WTC11 (cell line): ENCODE measurements around the gene LRRC1. TPM values are rescaled to one million over a fixed set of nuclear protein-coding genes. Genes with fewer than 3 reads are reported as not detected.

ENCODE experiments used
- ATAC-seq: fragments of 200-7000 bp; cut with Tn5 transposase; 2 replicates; pipeline ENCODE4 v1.10.0; 2021; ENCODE audit warnings: mild to moderate bottlenecking, moderate library complexity
- CTCF ChIA-PET: fragments of 300-600 bp; sonication (Branson Sonifier 250); formaldehyde crosslinking; loops from one replicate; lab custom pipeline; 2021; ENCODE audit warnings: antibody characterized with exemption; lab: Charles Lee
- POLR2A ChIA-PET: fragments of 350-600 bp; sonication (Branson Sonifier 250); formaldehyde crosslinking; loops from one replicate; lab custom pipeline; 2021; ENCODE audit warnings: antibody characterized with exemption; lab: Charles Lee
- DNase-seq: peaks from one replicate; pipeline ENCODE4 v3.0.0; 2021; ENCODE audit warnings: low spot score
- H3K27ac Mint-ChIP-seq: 2 replicates; pipeline ENCODE4 v1.8.0; 2021; ENCODE audit warnings: mixed read lengths
- H3K27me3 Mint-ChIP-seq: 2 replicates; pipeline ENCODE4 v1.8.0; 2021; ENCODE audit warnings: low read depth, mild to moderate bottlenecking, moderate library complexity, mixed read lengths
- H3K36me3 Mint-ChIP-seq: 2 replicates; pipeline ENCODE4 v1.8.0; 2021; ENCODE audit warnings: mixed read lengths
- H3K4me1 Mint-ChIP-seq: 2 replicates; pipeline ENCODE4 v1.8.0; 2022; ENCODE audit warnings: mixed read lengths
- H3K4me3 Mint-ChIP-seq: 2 replicates; pipeline ENCODE4 v1.8.0; 2021; ENCODE audit warnings: mild to moderate bottlenecking, moderate library complexity, mixed read lengths
- H3K9me3 Mint-ChIP-seq: 2 replicates; pipeline ENCODE4 v1.8.0; 2021; ENCODE audit warnings: mixed read lengths
- CBFB ChIP-seq: sonication (generic); formaldehyde crosslinking; IDR thresholded peaks from 2 replicates; pipeline ENCODE4 v1.8.1; 2022; ENCODE audit warnings: mild to moderate bottlenecking, low read depth, missing genetic modification reagents
- CREB1 ChIP-seq: sonication (generic); formaldehyde crosslinking; IDR thresholded peaks from 2 replicates; pipeline ENCODE4 v1.8.0; 2023; ENCODE audit warnings: mild to moderate bottlenecking, missing genetic modification reagents
- EMX1 ChIP-seq: fragments of 250-450 bp; sonication (Bioruptor Pico); IDR thresholded peaks from 2 replicates; pipeline ENCODE4 v1.8.0; 2021; ENCODE audit warnings: mild to moderate bottlenecking
- ESRRA ChIP-seq: sonication (generic); formaldehyde crosslinking; IDR thresholded peaks from 2 replicates; pipeline ENCODE4 v1.8.1; 2022; ENCODE audit warnings: mild to moderate bottlenecking, missing genetic modification reagents, borderline replicate concordance
- GABPB1 ChIP-seq: sonication (generic); formaldehyde crosslinking; IDR thresholded peaks from 2 replicates; pipeline ENCODE4 v1.8.1; 2023; ENCODE audit warnings: mild to moderate bottlenecking, missing genetic modification reagents
- HMGXB4 ChIP-seq: sonication (generic); formaldehyde crosslinking; IDR thresholded peaks from 2 replicates; pipeline ENCODE4 v1.8.1; 2023; ENCODE audit warnings: mild to moderate bottlenecking, moderate library complexity, missing genetic modification reagents
- IRF2 ChIP-seq: sonication (generic); formaldehyde crosslinking; IDR thresholded peaks from 2 replicates; pipeline ENCODE4 v1.8.0; 2022; ENCODE audit warnings: low read depth, missing genetic modification reagents, borderline replicate concordance
- NFE2L1 ChIP-seq: sonication (generic); formaldehyde crosslinking; IDR thresholded peaks from 2 replicates; pipeline ENCODE4 v1.8.1; 2023; ENCODE audit warnings: missing genetic modification reagents
- PREB ChIP-seq: sonication (generic); formaldehyde crosslinking; IDR thresholded peaks from 2 replicates; pipeline ENCODE4 v1.8.1; 2022; ENCODE audit warnings: mild to moderate bottlenecking, missing genetic modification reagents, moderate library complexity, borderline replicate concordance
- TCF7 ChIP-seq: sonication (generic); formaldehyde crosslinking; IDR thresholded peaks from 2 replicates; pipeline ENCODE4 v1.8.0; 2022; ENCODE audit warnings: mild to moderate bottlenecking, low read depth, missing genetic modification reagents, moderate library complexity
- ZNF138 ChIP-seq: sonication (generic); formaldehyde crosslinking; conservative IDR thresholded peaks from 2 replicates; pipeline ENCODE4 v1.8.1; 2022; ENCODE audit warnings: mild to moderate bottlenecking, moderate library complexity, missing genetic modification reagents
- ZNF396 ChIP-seq: fragments of 250-450 bp; sonication (Bioruptor Pico); IDR thresholded peaks from 2 replicates; pipeline ENCODE4 v1.8.0; 2021; ENCODE audit warnings: mild to moderate bottlenecking, moderate library complexity, borderline replicate concordance
- ZNF416 ChIP-seq: fragments of 250-450 bp; sonication (Bioruptor Pico); IDR thresholded peaks from 2 replicates; pipeline ENCODE4 v1.9.0; 2021; ENCODE audit warnings: mild to moderate bottlenecking, inconsistent platforms
- ZNF532 ChIP-seq: fragments of 250-450 bp; sonication (Bioruptor Pico); IDR thresholded peaks from 2 replicates; pipeline ENCODE4 v1.9.0; 2021; ENCODE audit warnings: mild to moderate bottlenecking, borderline replicate concordance
- total RNA-seq: library from RNA; stranded (reverse); gene quantifications from 3 replicates; pipeline ENCODE4 v1.2.3, GENCODE V29; 2021
- TF ChIP-seq, protein P1 (sequence below): fragments of 250-450 bp; sonication (Bioruptor Pico); IDR thresholded peaks from 2 replicates; pipeline ENCODE4 v1.9.0; 2021; ENCODE audit warnings: mild to moderate bottlenecking
- TF ChIP-seq, protein P2 (sequence below): fragments of 200-600 bp; IDR thresholded peaks from 2 replicates; pipeline ENCODE4 v1.8.0; 2022; ENCODE audit warnings: antibody characterized with exemption
- TF ChIP-seq, protein P3 (sequence below): fragments of 250-450 bp; sonication (Bioruptor Pico); IDR thresholded peaks from 2 replicates; pipeline ENCODE4 v2.1.2; 2022; ENCODE audit warnings: mild to moderate bottlenecking, moderate library complexity
- TF ChIP-seq, protein P4 (sequence below): fragments of 250-450 bp; sonication (Bioruptor Pico); conservative IDR thresholded peaks from 2 replicates; pipeline ENCODE4 v1.9.0; 2021; ENCODE audit warnings: mild to moderate bottlenecking

Gene LRRC1
- total RNA-seq, 1 experiment from 2014 or later: 12.7 TPM

DNA sequence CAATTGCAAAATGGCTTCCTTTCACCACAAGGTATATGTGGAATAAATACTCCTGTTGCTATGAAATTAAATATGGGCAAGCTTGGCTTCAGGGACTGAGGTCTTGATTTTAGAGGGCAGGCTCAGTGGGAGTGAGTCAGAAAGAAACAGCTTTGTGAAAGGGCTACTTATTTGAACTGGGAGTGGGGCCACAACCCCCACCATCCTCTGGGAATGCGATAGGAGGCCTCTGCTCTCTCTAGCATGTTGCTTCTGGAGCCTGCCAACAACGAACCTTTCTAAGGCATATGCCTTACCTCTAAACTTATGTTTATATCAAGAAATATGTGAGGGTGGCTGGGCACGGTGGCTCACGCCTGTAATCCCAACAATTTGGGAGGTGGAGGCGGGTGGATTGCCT lies 149.7 kb downstream of the LRRC1 start (continued):
- TF ChIP-seq PREB: no peak
- TF ChIP-seq TCF7 (CRISPR knock-in tag): no peak
- no peak for TF ChIP-seq HMGXB4 (CRISPR knock-in tag)
- no peak for TF ChIP-seq IRF2
- TF ChIP-seq, protein P1, sequence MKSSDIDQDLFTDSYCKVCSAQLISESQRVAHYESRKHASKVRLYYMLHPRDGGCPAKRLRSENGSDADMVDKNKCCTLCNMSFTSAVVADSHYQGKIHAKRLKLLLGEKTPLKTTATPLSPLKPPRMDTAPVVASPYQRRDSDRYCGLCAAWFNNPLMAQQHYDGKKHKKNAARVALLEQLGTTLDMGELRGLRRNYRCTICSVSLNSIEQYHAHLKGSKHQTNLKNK (CRISPR knock-in tag): no peak
- TF ChIP-seq, protein P2, sequence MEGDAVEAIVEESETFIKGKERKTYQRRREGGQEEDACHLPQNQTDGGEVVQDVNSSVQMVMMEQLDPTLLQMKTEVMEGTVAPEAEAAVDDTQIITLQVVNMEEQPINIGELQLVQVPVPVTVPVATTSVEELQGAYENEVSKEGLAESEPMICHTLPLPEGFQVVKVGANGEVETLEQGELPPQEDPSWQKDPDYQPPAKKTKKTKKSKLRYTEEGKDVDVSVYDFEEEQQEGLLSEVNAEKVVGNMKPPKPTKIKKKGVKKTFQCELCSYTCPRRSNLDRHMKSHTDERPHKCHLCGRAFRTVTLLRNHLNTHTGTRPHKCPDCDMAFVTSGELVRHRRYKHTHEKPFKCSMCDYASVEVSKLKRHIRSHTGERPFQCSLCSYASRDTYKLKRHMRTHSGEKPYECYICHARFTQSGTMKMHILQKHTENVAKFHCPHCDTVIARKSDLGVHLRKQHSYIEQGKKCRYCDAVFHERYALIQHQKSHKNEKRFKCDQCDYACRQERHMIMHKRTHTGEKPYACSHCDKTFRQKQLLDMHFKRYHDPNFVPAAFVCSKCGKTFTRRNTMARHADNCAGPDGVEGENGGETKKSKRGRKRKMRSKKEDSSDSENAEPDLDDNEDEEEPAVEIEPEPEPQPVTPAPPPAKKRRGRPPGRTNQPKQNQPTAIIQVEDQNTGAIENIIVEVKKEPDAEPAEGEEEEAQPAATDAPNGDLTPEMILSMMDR: no peak

- ChIA-PET POLR2A (no interaction called here), CTCF (no interaction called here)
- DNase-seq: no peak
- Mint-ChIP-seq H3K4me1 (no peaks in the 10 kb centered on the region), H3K9me3 (peaks cover 38% of the 10 kb centered on the region), H3K27me3 (no peaks in the 10 kb centered on the region; the same call in 1 of the 2 replicates), H3K4me3 (no peak overlapping the region), H3K36me3 (peaks cover 10% of the 10 kb centered on the region), H3K27ac (no peak overlapping the region)
- ATAC-seq: no peak
- TF ChIP-seq, protein P2: no peak
- TF ChIP-seq, protein P3, sequence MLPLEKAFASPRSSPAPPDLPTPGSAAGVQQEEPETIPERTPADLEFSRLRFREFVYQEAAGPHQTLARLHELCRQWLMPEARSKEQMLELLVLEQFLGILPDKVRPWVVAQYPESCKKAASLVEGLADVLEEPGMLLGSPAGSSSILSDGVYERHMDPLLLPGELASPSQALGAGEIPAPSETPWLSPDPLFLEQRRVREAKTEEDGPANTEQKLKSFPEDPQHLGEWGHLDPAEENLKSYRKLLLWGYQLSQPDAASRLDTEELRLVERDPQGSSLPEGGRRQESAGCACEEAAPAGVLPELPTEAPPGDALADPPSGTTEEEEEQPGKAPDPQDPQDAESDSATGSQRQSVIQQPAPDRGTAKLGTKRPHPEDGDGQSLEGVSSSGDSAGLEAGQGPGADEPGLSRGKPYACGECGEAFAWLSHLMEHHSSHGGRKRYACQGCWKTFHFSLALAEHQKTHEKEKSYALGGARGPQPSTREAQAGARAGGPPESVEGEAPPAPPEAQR: no peak
- TF ChIP-seq ZNF416 (no peak), ESRRA (no peak), EMX1 (no peak), GABPB1 (CRISPR knock-in tag) (no peak), NFE2L1 (CRISPR knock-in tag) (no peak), ZNF138 (CRISPR knock-in tag) (no peak), PREB (no peak), ZNF532 (no peak), IRF2 (no peak), CBFB (CRISPR knock-in tag) (no peak), ZNF396 (CRISPR knock-in tag) (no peak), CREB1 (CRISPR knock-in tag) (no peak)
- TF ChIP-seq, protein P4, sequence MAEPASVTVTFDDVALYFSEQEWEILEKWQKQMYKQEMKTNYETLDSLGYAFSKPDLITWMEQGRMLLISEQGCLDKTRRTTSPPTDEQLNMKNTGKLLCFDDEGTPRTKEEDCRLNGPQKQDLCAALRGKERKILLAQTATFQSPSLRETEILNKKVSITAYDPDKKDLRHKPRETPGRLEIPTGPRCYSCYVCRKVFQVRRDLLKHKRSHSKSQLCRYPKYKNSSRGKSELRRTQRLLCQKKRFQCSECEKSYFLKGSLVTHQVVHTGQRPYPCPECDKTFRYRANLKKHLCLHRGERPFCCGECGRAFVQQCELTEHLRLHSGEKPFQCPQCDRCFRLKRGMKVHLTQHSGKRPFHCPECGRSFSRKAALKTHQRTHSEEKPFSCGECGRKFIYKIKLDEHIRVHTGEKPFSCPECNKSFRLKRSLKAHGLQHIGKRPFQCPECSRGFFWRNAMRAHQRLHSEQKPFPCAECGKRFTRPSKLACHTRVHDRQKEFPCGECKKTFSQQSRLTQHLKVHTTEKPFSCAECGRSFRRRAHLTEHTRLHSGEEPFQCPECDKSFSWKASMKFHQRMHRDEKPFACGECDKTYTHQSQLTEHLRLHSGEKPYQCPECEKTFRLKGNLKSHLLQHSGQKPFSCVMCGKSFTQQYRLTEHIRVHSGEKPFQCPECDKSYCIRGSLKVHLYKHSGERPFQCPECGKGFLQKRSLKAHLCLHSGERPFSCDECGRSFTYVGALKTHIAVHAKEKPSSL: no peak
These were observed 151.1 kb downstream of the LRRC1 start for GRCh38 chr6:53945765-53946407.
